ENCODE data around the gene NEMP1. TPM values are rescaled to one million over a fixed set of nuclear protein-coding genes. Genes with fewer than 3 reads are reported as not detected.

Gene NEMP1
- total RNA-seq, 4 donors from 2014 or later = 1.2 to 6.7 (median 1.9) TPM

DNA sequence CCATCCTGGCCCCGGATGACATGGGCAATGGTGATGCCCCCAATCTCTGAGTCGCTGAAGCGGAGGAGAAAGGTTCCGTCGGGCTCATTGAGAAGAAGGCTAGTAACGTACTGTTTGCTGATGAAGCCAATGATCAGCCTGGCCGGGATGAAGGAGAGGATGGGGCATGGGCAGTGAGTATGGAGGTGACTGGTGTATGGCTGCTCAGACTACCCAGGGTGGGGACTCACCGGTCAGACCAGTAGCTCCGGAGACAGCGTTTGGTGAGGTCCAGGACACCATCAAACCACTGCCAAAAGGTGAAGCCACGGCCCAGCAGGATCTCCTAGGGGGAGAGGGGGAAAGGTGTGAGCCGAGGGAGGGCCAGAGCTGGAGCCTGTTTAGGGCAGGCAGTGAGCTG, 21.2 kb upstream of the NEMP1 start:
- H3K27ac ChIP-seq = no peak overlapping the region
- H3K27me3 ChIP-seq = no peaks in the 10 kb centered on the region
- intact Hi-C loops (cut with DNase I; ENCODE audit: low total_unique reads) (no loop called here), in situ Hi-C loops (cut with MboI; ENCODE audit: low sequenced_read_pairs in 4 of 4) (no loop called here)
- no peak overlapping the region for H3K4me3 ChIP-seq
- H3K9me3 ChIP-seq = no peaks in the 10 kb centered on the region
- peaks cover 0 to 2% of the 10 kb centered on the region in 2 donors for H3K36me3 ChIP-seq
- H3K4me1 ChIP-seq = no peaks in the 10 kb centered on the region
- TF ChIP-seq, protein P1, sequence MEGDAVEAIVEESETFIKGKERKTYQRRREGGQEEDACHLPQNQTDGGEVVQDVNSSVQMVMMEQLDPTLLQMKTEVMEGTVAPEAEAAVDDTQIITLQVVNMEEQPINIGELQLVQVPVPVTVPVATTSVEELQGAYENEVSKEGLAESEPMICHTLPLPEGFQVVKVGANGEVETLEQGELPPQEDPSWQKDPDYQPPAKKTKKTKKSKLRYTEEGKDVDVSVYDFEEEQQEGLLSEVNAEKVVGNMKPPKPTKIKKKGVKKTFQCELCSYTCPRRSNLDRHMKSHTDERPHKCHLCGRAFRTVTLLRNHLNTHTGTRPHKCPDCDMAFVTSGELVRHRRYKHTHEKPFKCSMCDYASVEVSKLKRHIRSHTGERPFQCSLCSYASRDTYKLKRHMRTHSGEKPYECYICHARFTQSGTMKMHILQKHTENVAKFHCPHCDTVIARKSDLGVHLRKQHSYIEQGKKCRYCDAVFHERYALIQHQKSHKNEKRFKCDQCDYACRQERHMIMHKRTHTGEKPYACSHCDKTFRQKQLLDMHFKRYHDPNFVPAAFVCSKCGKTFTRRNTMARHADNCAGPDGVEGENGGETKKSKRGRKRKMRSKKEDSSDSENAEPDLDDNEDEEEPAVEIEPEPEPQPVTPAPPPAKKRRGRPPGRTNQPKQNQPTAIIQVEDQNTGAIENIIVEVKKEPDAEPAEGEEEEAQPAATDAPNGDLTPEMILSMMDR (IDR thresholded peaks at IDR 0.05 in 4 of 5, conservative IDR thresholded peaks at IDR 0.05 in 1 of 5) = no peak
- TF ChIP-seq POLR2A (IDR thresholded peaks at IDR 0.05) = no peak
- ATAC-seq (no peak), DNase-seq (no peak)

DNA sequence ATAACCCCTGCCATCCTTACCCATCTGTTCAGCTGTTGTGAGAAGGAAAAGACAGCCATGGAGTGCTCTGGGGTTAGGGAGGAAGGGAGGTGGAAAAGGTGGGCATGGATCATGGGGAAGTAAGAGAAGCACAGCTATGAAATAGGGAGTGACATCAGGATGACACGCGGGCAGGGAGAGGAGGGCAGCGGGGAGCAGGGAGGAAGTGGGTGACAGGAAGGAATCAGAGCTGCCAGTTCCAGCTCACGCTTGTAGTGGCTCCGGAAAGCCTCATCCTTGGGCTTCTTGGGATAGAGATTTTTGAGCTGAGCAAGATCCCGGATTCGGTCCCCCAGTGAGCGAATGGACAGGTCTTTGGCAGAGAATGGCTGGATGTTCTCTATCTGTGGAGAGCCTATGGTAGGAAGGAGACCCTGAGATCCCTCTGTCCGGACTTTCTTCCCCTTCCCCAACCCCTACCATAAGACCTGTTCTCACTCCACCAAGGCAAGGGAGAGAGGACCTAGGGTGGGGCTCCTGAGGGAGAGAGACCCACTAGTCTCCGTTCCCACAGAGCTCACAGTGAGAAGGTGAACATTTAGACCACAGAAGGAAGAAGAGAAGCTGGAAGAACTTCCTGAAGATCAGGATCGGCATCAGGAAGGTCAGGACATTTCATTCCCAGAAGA, 20.6 kb upstream of the NEMP1 start:
- Histone ChIP-seq H3K27ac (no peak overlapping the region), H3K27me3 (no peaks in the 10 kb centered on the region), H3K4me1 (peaks cover 0 to 4% of the 10 kb centered on the region in 2 donors), H3K36me3 (peaks cover 0 to 4% of the 10 kb centered on the region in 2 donors), H3K9me3 (no peaks in the 10 kb centered on the region), H3K4me3 (no peak overlapping the region)
- intact Hi-C loops (cut with DNase I; ENCODE audit: low total_unique reads) (no loop called here), in situ Hi-C loops (cut with MboI; ENCODE audit: low sequenced_read_pairs in 4 of 4) (no loop called here)
- no peak for DNase-seq
- no peak for ATAC-seq
- no peak for TF ChIP-seq POLR2A (IDR thresholded peaks at IDR 0.05)
- TF ChIP-seq, protein P1 (IDR thresholded peaks at IDR 0.05 in 4 of 5, conservative IDR thresholded peaks at IDR 0.05 in 1 of 5) = no peak

DNA sequence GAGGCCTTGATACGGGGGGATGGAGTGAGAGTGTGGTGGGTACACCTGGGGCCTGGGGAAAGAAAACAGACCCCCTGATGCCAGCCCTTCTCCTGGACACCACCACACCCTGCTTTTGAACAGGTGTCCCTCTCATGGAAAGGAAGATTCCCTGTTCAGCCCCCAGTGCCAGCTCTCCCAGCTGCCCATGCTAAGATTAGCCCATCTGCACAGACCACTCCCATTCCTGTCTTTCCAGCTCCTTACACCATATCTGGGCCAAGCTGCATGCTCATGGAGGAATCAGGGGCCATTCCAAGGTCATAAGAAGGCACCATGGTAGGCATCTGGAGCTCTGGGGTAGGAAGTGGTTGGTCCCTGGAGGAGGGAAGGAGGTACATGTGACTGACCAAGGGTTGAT, 20.0 kb upstream of the NEMP1 start:
- no peak for ATAC-seq
- peaks cover 0 to 7% of the 10 kb centered on the region in 2 donors for H3K4me1 ChIP-seq
- no peak for DNase-seq
- no peaks in the 10 kb centered on the region for H3K27me3 ChIP-seq
- TF ChIP-seq, protein P1 (IDR thresholded peaks at IDR 0.05 in 4 of 5, conservative IDR thresholded peaks at IDR 0.05 in 1 of 5) = no peak
- no peak for TF ChIP-seq POLR2A (IDR thresholded peaks at IDR 0.05)
- no peaks in the 10 kb centered on the region for H3K9me3 ChIP-seq
- no peak overlapping the region for H3K27ac ChIP-seq
- in situ Hi-C loops (cut with MboI; ENCODE audit: low sequenced_read_pairs in 4 of 4) = no loop called here
- no peak overlapping the region for H3K4me3 ChIP-seq
- intact Hi-C loops (cut with DNase I; ENCODE audit: low total_unique reads) = no loop called here
- H3K36me3 ChIP-seq = peaks cover 0 to 4% of the 10 kb centered on the region in 2 donors

DNA sequence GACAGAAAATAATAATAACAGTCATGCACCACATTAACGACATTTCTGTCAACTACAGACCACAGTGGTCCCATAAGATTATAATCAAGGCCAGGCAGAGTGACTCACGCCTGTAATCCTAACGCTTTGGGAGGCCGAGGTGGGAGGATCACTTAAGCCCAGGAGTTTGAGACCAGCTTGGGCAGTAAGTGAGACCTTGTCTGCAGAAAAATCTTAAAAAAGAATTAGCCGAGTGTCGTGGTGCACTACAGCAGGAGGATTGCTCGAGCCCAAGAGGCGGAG, 18.9 kb upstream of the NEMP1 start:
- TF ChIP-seq, protein P1 (IDR thresholded peaks at IDR 0.05 in 4 of 5, conservative IDR thresholded peaks at IDR 0.05 in 1 of 5) = no peak
- TF ChIP-seq POLR2A (IDR thresholded peaks at IDR 0.05) = no peak
- in situ Hi-C loops (cut with MboI; ENCODE audit: low sequenced_read_pairs in 4 of 4) = no loop called here

More for the DNA sequence above, 18.9 kb upstream of the NEMP1 start:
- Histone ChIP-seq H3K27ac (no peak overlapping the region), H3K27me3 (no peaks in the 10 kb centered on the region), H3K36me3 (peaks cover 0 to 4% of the 10 kb centered on the region in 2 donors), H3K4me3 (no peak overlapping the region), H3K9me3 (no peaks in the 10 kb centered on the region), H3K4me1 (peaks cover 0 to 9% of the 10 kb centered on the region in 2 donors)
- ATAC-seq (no peak), DNase-seq (no peak)
- intact Hi-C loops (cut with DNase I; ENCODE audit: low total_unique reads) = no loop called here

All from gastrocnemius medialis (tissue), 4 donors.